CD14-positive monocyte (primary cell): ENCODE results near the gene CELF5. TPM values are rescaled to one million over a fixed set of nuclear protein-coding genes. Genes with fewer than 3 reads are reported as not detected.
A peak's percentile ranks its signal among the peaks of the same experiment; 100 is the strongest.

Experiments used
- DNase-seq, 3 donors: peaks; one replicate each; pipeline ENCODE4 v3.0.0-alpha.2; 2011 to 2022
- H2AFZ ChIP-seq: 2 replicates; pipeline ENCODE4 v1.6.0; 2012; ENCODE audit warnings: mild to moderate bottlenecking, low read depth, low read length, inconsistent platforms; ENCODE audit not compliant: insufficient read depth, poor library complexity, severe bottlenecking
- H3K27ac ChIP-seq, 2 donors: 1 replicate in 1 of 2; 2 replicates in 1 of 2; pipeline ENCODE4 v1.5.1; 2012 to 2013; ENCODE audit warnings: low read length in 2 of 2, control low read depth in 1 of 2, inconsistent platforms in 1 of 2, low read depth in 1 of 2, mild to moderate bottlenecking in 1 of 2
- H3K27me3 ChIP-seq, 2 donors: one replicate each; pipeline versions ENCODE4 v1.6.0 to v1.6.1; 2011 to 2013; ENCODE audit warnings: low read length in 2 of 2; ENCODE audit not compliant: control insufficient read depth in 2 of 2, insufficient read depth in 2 of 2
- H3K36me3 ChIP-seq, 2 donors: replicated peaks in 1 of 2; 1 replicate in 1 of 2; 2 replicates in 1 of 2; pipeline versions ENCODE4 v1.5.1 to v1.6.1; 2012 to 2013; ENCODE audit warnings: low read length in 2 of 2, control low read depth in 1 of 2, inconsistent platforms in 1 of 2, mild to moderate bottlenecking in 1 of 2; ENCODE audit not compliant: insufficient read depth in 2 of 2, control insufficient read depth in 1 of 2
- H3K4me1 ChIP-seq, 2 donors: 1 replicate in 1 of 2; 2 replicates in 1 of 2; pipeline versions ENCODE4 v1.5.1 to v1.6.1; 2012 to 2013; ENCODE audit warnings: low read length in 2 of 2, control low read depth in 1 of 2, inconsistent platforms in 1 of 2, mild to moderate bottlenecking in 1 of 2, moderate library complexity in 1 of 2; ENCODE audit not compliant: insufficient read depth in 2 of 2, control insufficient read depth in 1 of 2
- H3K4me2 ChIP-seq: replicated peaks from 2 replicates; pipeline ENCODE3; 2012; ENCODE audit warnings: low read length, moderate library complexity, mild to moderate bottlenecking; ENCODE audit not compliant: poor library complexity, severe bottlenecking; ENCODE audit errors: extremely low read depth
- H3K4me3 ChIP-seq, 3 experiments: fragments of 200-600 bp in 1 of 3; sonication (generic) in 1 of 3; replicated peaks in 1 of 3; 1 replicate in 2 of 3; 2 replicates in 1 of 3; pipeline ENCODE4 v1.5.1; 2011 to 2013; ENCODE audit warnings: low read length in 3 of 3, mild to moderate bottlenecking in 3 of 3, control low read depth in 2 of 3, low read depth in 2 of 3, inconsistent platforms in 1 of 3, moderate library complexity in 1 of 3
- H3K79me2 ChIP-seq: 2 replicates; pipeline ENCODE4 v1.6.0; 2012; ENCODE audit warnings: mild to moderate bottlenecking, control low read depth, inconsistent platforms, low read length, moderate library complexity; ENCODE audit not compliant: insufficient read depth
- H3K9ac ChIP-seq: 2 replicates; pipeline ENCODE4 v1.6.0; 2017; ENCODE audit warnings: low read length, mild to moderate bottlenecking; ENCODE audit not compliant: insufficient read depth, poor library complexity, severe bottlenecking
- H3K9me3 ChIP-seq, 2 donors: replicated peaks in 1 of 2; 1 replicate in 1 of 2; 2 replicates in 1 of 2; pipeline versions ENCODE4 v1.5.1 to v1.6.1; 2012 to 2013; ENCODE audit warnings: low read length in 2 of 2, control low read depth in 1 of 2; ENCODE audit not compliant: control insufficient read depth in 1 of 2, insufficient read depth in 1 of 2
- H4K20me1 ChIP-seq: 2 replicates; pipeline ENCODE4 v1.6.0; 2012; ENCODE audit warnings: mild to moderate bottlenecking, low read length, control low read depth, moderate library complexity; ENCODE audit not compliant: insufficient read depth
- H3K27ac Mint-ChIP-seq, 7 donors: one replicate each; pipeline ENCODE4 v1.8.0; 2020; ENCODE audit warnings: mild to moderate bottlenecking in 7 of 7, mixed read lengths in 7 of 7, moderate library complexity in 6 of 7, inconsistent platforms in 2 of 7
- H3K27me3 Mint-ChIP-seq, 3 donors: one replicate each; pipeline ENCODE4 v1.8.0; 2021 to 2022; ENCODE audit warnings: low read depth in 3 of 3, mild to moderate bottlenecking in 3 of 3, mixed read lengths in 3 of 3, moderate library complexity in 3 of 3, inconsistent platforms in 1 of 3
- H3K36me3 Mint-ChIP-seq, 2 donors: one replicate each; pipeline ENCODE4 v1.8.0; 2020; ENCODE audit warnings: mixed read lengths in 2 of 2, inconsistent platforms in 1 of 2, mild to moderate bottlenecking in 1 of 2
- H3K4me1 Mint-ChIP-seq: one replicate; pipeline ENCODE4 v1.8.0; 2020; ENCODE audit warnings: mild to moderate bottlenecking, mixed read lengths
- H3K4me3 Mint-ChIP-seq, 2 donors: one replicate each; pipeline ENCODE4 v1.8.0; 2020; ENCODE audit warnings: mild to moderate bottlenecking in 2 of 2, mixed read lengths in 2 of 2, moderate library complexity in 1 of 2
- H3K9me3 Mint-ChIP-seq, 7 donors: one replicate each; pipeline ENCODE4 v1.8.0; 2020 to 2022; ENCODE audit warnings: mixed read lengths in 7 of 7, mild to moderate bottlenecking in 6 of 7, moderate library complexity in 6 of 7, inconsistent platforms in 2 of 7
- WGBS: methylation state at CpG from one replicate; pipeline ENCODE4 v1.1.5; 2013; ENCODE audit warnings: missing lambda C conversion rate; ENCODE audit not compliant: insufficient coverage; 5-methylcytosine and 5-hydroxymethylcytosine counted together
- intact Hi-C, 2 donors: fragments of 100-400 bp; cut with micrococcal nuclease; formaldehyde crosslinking; loops; one replicate each; pipeline versions ENCODE4 v1.15.0 to v1.15.1; 2023
- polyA plus RNA-seq, 3 donors: library from polyadenylated mRNA; depleted of rRNA in 1 of 3; unstranded in 2 of 3; stranded (reverse) in 1 of 3; fragments of 300-500 nt in 2 of 3; fragments of >200 nt in 1 of 3; fragmentation: Illumina TruSeq in 2 of 3; gene quantifications; 1 replicate in 2 of 3; 2 replicates in 1 of 3; pipeline ENCODE4 v1.2.3, GENCODE V29; 2012 to 2021
- TF ChIP-seq, protein P1 (sequence below): fragments of 200-600 bp; IDR thresholded peaks from one replicate; pipeline ENCODE4 v1.8.0; 2022; ENCODE audit warnings: antibody characterized with exemption, mild to moderate bottlenecking

CELF5 gene
- polyA plus RNA-seq, 3 donors, result not detected

DNA sequence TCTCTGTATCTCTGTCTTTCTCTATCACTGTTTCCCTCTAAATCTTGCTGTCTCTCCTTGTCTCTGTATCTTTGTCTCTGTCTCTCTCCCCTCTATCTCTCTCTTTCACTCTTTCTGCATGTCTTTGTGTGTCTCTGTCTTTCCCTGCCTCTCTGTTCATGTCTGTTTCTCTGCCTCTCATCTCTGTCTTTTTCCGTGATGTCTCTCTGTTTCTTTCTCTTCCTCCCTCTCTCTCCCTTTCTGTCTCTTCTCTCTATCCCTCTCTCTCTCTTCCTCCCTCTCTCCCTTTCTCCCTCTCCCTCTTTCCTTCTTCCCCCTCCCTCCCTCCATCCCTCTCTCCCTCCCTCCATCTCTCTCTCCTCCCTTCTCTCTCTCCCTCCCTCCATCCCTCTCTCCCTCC is 85.3 kb downstream of the CELF5 start:
- Mint-ChIP-seq H3K36me3 (no peaks in the 10 kb centered on the region), H3K27me3 (peaks cover 11 to 48% (median 15%) of the 10 kb centered on the region in 3 donors), H3K4me1 (no peaks in the 10 kb centered on the region), H3K4me3 (no peak overlapping the region), H3K9me3 (peaks cover 0 to 9% (median 2%) of the 10 kb centered on the region in 7 donors), H3K27ac (peak overlapping the region in 1 of 7 donors; percentile 75)
- no peak overlapping the region for H3K27ac ChIP-seq
- H3K9me3 ChIP-seq, result no peaks in the 10 kb centered on the region
- DNase-seq, result no peak
- TF ChIP-seq, protein P1, sequence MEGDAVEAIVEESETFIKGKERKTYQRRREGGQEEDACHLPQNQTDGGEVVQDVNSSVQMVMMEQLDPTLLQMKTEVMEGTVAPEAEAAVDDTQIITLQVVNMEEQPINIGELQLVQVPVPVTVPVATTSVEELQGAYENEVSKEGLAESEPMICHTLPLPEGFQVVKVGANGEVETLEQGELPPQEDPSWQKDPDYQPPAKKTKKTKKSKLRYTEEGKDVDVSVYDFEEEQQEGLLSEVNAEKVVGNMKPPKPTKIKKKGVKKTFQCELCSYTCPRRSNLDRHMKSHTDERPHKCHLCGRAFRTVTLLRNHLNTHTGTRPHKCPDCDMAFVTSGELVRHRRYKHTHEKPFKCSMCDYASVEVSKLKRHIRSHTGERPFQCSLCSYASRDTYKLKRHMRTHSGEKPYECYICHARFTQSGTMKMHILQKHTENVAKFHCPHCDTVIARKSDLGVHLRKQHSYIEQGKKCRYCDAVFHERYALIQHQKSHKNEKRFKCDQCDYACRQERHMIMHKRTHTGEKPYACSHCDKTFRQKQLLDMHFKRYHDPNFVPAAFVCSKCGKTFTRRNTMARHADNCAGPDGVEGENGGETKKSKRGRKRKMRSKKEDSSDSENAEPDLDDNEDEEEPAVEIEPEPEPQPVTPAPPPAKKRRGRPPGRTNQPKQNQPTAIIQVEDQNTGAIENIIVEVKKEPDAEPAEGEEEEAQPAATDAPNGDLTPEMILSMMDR, result no peak
- H3K4me1 ChIP-seq, result no peaks in the 10 kb centered on the region
- H3K36me3 ChIP-seq, result no peaks in the 10 kb centered on the region
- no peak overlapping the region for H2AFZ ChIP-seq
- H3K4me2 ChIP-seq, result no peak overlapping the region
- intact Hi-C loops, result no loop called here
- peaks cover 0 to 3% of the 10 kb centered on the region in 2 donors for H3K27me3 ChIP-seq
- no peaks in the 10 kb centered on the region for H3K79me2 ChIP-seq
- no peak overlapping the region for H3K4me3 ChIP-seq
- 53% methylated on average over 1 of the region's 1 CpG for WGBS
- H3K9ac ChIP-seq, result no peak overlapping the region
- no peaks in the 10 kb centered on the region for H4K20me1 ChIP-seq

DNA sequence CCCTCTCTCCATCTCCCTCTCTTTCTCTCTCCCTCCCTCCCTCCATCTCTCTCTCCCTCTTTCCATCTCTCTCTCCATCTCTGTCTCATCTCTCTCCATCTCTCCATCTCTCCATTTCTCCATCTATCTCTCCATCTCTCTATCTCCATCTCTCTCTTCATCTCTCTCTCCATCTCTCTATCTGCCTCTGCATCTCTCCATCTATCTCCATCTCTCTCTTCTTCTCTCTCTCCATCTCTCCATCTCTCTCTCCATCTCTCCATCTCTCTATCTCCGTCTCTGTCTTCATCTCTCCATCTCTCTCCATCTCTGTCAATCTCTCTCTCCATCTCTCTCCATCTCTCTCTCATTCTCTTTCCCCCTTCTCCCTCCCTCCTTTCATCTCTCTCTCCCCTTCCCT is 85.8 kb downstream of the CELF5 start:
- Histone ChIP-seq H3K79me2 (no peaks in the 10 kb centered on the region), H3K36me3 (no peaks in the 10 kb centered on the region), H3K27ac (no peak overlapping the region), H3K9ac (no peak overlapping the region), H3K4me3 (no peak overlapping the region), H3K27me3 (peaks cover 0 to 3% of the 10 kb centered on the region in 2 donors), H2AFZ (no peak overlapping the region), H3K9me3 (no peaks in the 10 kb centered on the region), H3K4me1 (no peaks in the 10 kb centered on the region), H4K20me1 (no peaks in the 10 kb centered on the region), H3K4me2 (no peak overlapping the region)
- peaks cover 0 to 9% (median 2%) of the 10 kb centered on the region in 7 donors for H3K9me3 Mint-ChIP-seq
- no peaks in the 10 kb centered on the region for H3K36me3 Mint-ChIP-seq
- peak overlapping the region in 1 of 2 donors; percentile 33 for H3K4me3 Mint-ChIP-seq
- peaks cover 11 to 44% (median 15%) of the 10 kb centered on the region in 3 donors for H3K27me3 Mint-ChIP-seq
- intact Hi-C loops, result no loop called here
- no peaks in the 10 kb centered on the region for H3K4me1 Mint-ChIP-seq
- no peak overlapping the region for H3K27ac Mint-ChIP-seq
- no peak for DNase-seq
- WGBS, result 86% methylated on average over 1 of the region's 1 CpG
- TF ChIP-seq, protein P1, result no peak
